T-helper 17 cell (primary cell): ENCODE results near the gene SYT6. TPM values are rescaled to one million over a fixed set of nuclear protein-coding genes. Genes with fewer than 3 reads are reported as not detected.
"Not testable (repeated sequence)": the region's sequence is repeated elsewhere in the genome, so short reads cannot be mapped to it uniquely, and the experiment has no call there.

ENCODE experiments used
- ATAC-seq: fragments of 150-1000 bp; cut with Tn5 transposase; 2 replicates; pipeline ENCODE4 v1.10.0; 2021; ENCODE audit warnings: mild to moderate bottlenecking, moderate library complexity
- DNase-seq, 3 donors: peaks; one replicate each; pipeline versions ENCODE4 v3.0.0 to v3.0.0-alpha.2; 2020 to 2021
- H3K9me3 ChIP-seq: one replicate; pipeline ENCODE4 v1.7.0; 2013; ENCODE audit warnings: low read length, mild to moderate bottlenecking; ENCODE audit not compliant: control insufficient read depth, poor library complexity, severe bottlenecking
- H3K27ac Mint-ChIP-seq: one replicate; pipeline ENCODE4 v1.8.0; 2022; ENCODE audit warnings: mild to moderate bottlenecking, moderate library complexity, mixed read lengths
- H3K27me3 Mint-ChIP-seq: one replicate; pipeline ENCODE4 v1.8.0; 2022; ENCODE audit warnings: mixed read lengths
- H3K36me3 Mint-ChIP-seq: one replicate; pipeline ENCODE4 v1.8.0; 2022; ENCODE audit warnings: low read depth, mixed read lengths
- H3K4me1 Mint-ChIP-seq: one replicate; pipeline ENCODE4 v1.8.0; 2022; ENCODE audit warnings: mild to moderate bottlenecking, mixed read lengths
- H3K4me3 Mint-ChIP-seq: one replicate; pipeline ENCODE4 v1.8.0; 2022; ENCODE audit warnings: mild to moderate bottlenecking, moderate library complexity, mixed read lengths
- total RNA-seq, 4 donors: library from RNA in 2 of 4; stranded (reverse) in 2 of 4; gene quantifications; one replicate each; pipeline ENCODE4 v1.2.3 and lab custom pipeline; 2022 to 2026

SYT6 gene
- total RNA-seq, 2 donors from 2014 or later = 0.10 TPM; not detected in 1

DNA sequence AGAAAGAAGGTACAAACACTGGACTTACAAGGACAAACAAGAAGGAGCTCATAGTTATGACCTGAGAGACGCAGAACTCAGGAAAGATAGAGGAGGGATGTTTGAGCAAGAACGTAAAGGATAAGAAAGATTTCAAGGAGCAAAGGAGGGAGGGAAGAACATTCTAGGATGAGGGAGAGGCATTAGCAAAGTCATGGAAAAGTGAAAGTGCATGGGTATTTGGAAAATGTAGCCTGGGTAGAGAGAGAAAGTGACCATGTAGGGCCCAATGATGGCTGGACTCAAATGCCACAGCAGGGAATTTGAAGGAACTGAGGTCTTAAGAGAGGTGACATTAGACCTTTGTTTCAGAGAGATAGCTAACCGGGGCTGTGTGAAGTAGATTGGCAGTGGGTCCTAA lies 76.5 kb downstream of the SYT6 start:
- H3K27ac Mint-ChIP-seq = no peak overlapping the region

GRCh38 chr1:114076308-114076707 lies 77.4 kb downstream of the SYT6 start:
- Mint-ChIP-seq H3K36me3 (peaks cover 3% of the 10 kb centered on the region), H3K4me1 (peaks cover 8% of the 10 kb centered on the region), H3K27me3 (peaks cover 10% of the 10 kb centered on the region), H3K4me3 (no peak overlapping the region), H3K27ac (no peak overlapping the region)
- ATAC-seq (no peak), DNase-seq (no peak)
- no peaks in the 10 kb centered on the region for H3K9me3 ChIP-seq

More for the DNA sequence above, 76.5 kb downstream of the SYT6 start:
- Mint-ChIP-seq H3K36me3 (peaks cover 3% of the 10 kb centered on the region), H3K4me1 (peaks cover 10% of the 10 kb centered on the region), H3K4me3 (no peak overlapping the region), H3K27me3 (peaks cover 10% of the 10 kb centered on the region)
- no peaks in the 10 kb centered on the region for H3K9me3 ChIP-seq
- DNase-seq = no peak
- ATAC-seq = no peak

- ATAC-seq (no peak), DNase-seq (no peak)
- H3K4me1 Mint-ChIP-seq = peaks cover 3% of the 10 kb centered on the region
- peaks cover 2% of the 10 kb centered on the region for H3K36me3 Mint-ChIP-seq
- H3K27ac Mint-ChIP-seq = no peak overlapping the region
- no peaks in the 10 kb centered on the region for H3K9me3 ChIP-seq
- H3K4me3 Mint-ChIP-seq = no peak overlapping the region
- H3K27me3 Mint-ChIP-seq = peaks cover 4% of the 10 kb centered on the region
Observed at GRCh38 chr1:114075546-114076242, 78.0 kb downstream of the SYT6 start.

DNA sequence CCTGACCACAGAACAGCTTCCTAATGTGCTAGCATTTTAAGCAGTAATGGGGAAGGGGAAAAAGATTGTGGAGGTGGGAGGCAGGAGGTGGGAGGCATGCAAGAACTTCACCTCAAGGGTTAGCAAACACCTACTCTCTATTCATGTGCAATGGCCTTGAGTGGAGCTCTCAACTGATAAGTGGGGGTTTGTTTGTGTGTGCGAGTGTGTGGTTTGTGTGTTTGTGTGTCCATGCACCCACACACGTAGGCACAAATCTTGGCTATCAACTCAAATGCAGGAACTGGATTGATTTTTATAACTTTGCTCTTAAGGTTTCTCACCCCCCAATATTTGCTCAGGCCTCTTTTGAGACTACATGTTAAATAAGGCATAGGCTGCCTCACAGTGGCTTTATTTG lies 78.6 kb downstream of the SYT6 start:
- no peak overlapping the region for H3K27ac Mint-ChIP-seq
- H3K9me3 ChIP-seq = no peaks in the 10 kb centered on the region
- no peak for ATAC-seq
- H3K36me3 Mint-ChIP-seq = no peaks in the 10 kb centered on the region
- no peak for DNase-seq
- H3K4me3 Mint-ChIP-seq = no peak overlapping the region
- no peaks in the 10 kb centered on the region for H3K4me1 Mint-ChIP-seq
- no peaks in the 10 kb centered on the region for H3K27me3 Mint-ChIP-seq

GRCh38 chr1:114072246-114072645 lies 81.4 kb downstream of the SYT6 start:
- no peaks in the 10 kb centered on the region for H3K4me1 Mint-ChIP-seq
- no peak overlapping the region for H3K27ac Mint-ChIP-seq
- DNase-seq (no peak), ATAC-seq (no peak)
- no peaks in the 10 kb centered on the region for H3K36me3 Mint-ChIP-seq
- no peak overlapping the region for H3K4me3 Mint-ChIP-seq
- H3K27me3 Mint-ChIP-seq = peaks cover 6% of the 10 kb centered on the region
- H3K9me3 ChIP-seq = no peaks in the 10 kb centered on the region

DNA sequence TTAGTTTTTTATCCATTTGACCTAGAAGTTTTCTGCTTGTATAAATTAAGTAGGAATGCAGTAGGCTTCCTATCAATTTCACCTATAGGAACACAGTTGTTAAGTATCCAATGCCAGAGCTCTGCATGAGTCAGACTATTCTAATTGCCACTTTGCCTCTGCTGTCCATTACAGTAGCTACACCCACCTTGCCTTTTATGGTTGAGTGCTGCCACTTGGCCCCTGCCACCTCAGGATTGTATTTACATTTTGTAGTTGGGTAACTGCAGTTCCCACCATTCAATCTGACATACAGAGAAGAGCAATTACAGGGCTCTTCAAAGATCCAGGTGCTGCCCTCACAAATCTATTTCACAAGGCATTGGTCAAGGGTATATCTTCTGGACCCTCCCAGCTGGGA lies 83.9 kb downstream of the SYT6 start:
- not testable (repeated sequence) for H3K4me1 Mint-ChIP-seq, DNase-seq, H3K27ac Mint-ChIP-seq, H3K36me3 Mint-ChIP-seq, H3K27me3 Mint-ChIP-seq, H3K4me3 Mint-ChIP-seq, ATAC-seq, H3K9me3 ChIP-seq

- H3K27ac Mint-ChIP-seq = not testable (repeated sequence)
Observed at GRCh38 chr1:114068684-114069083, 85.0 kb downstream of the SYT6 start.

GRCh38 chr1:114065671-114066070 lies 88.0 kb downstream of the SYT6 start:
- H3K27me3 Mint-ChIP-seq, H3K4me1 Mint-ChIP-seq, H3K27ac Mint-ChIP-seq, H3K4me3 Mint-ChIP-seq, DNase-seq, ATAC-seq, H3K36me3 Mint-ChIP-seq, H3K9me3 ChIP-seq: not testable (repeated sequence)

More at GRCh38 chr1:114068684-114069083, 85.0 kb downstream of the SYT6 start:
- not testable (repeated sequence) for H3K4me1 Mint-ChIP-seq, H3K4me3 Mint-ChIP-seq, H3K27me3 Mint-ChIP-seq, H3K9me3 ChIP-seq, DNase-seq, ATAC-seq, H3K36me3 Mint-ChIP-seq

GRCh38 chr1:114063544-114063943 lies 90.1 kb downstream of the SYT6 start:
- Mint-ChIP-seq H3K27me3 (peaks cover 6% of the 10 kb centered on the region), H3K27ac (no peak overlapping the region), H3K4me3 (no peak overlapping the region), H3K36me3 (no peaks in the 10 kb centered on the region), H3K4me1 (no peaks in the 10 kb centered on the region)
- DNase-seq (no peak), ATAC-seq (no peak)
- H3K9me3 ChIP-seq = no peaks in the 10 kb centered on the region

DNA sequence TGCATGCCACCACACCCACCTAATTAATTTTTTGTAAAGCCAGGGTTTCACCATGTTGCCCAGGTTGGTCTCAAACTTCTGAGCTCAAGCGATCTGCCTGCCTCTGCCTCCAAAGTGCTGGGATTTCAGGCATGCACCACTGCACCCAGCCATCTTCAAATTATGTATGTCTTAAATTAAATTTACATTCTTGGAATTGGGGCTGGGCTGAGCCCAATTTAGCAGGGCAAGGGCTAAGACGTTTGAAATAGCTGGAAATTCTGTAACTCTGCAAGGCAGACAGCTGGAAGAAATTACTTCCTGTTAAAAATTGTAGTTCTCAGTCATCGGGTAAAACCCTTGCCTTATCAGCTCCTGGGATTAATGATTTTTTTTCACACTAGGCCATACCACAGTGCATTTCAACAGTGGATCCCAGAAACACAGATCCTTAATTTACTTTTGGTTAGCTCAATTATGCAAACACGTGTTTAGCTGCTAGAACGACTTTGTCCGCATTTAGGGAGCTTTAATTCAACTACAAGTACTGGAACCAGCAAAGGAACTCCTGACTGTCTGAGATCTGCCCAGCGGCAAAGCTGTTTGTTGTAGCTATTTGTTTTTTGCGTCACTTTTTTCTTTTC lies 91.1 kb downstream of the SYT6 start:
- H3K4me1 Mint-ChIP-seq = no peaks in the 10 kb centered on the region
- ATAC-seq = no peak
- DNase-seq = no peak
- no peaks in the 10 kb centered on the region for H3K36me3 Mint-ChIP-seq
- peaks cover 3% of the 10 kb centered on the region for H3K27me3 Mint-ChIP-seq
- H3K27ac Mint-ChIP-seq = no peak overlapping the region
- no peaks in the 10 kb centered on the region for H3K9me3 ChIP-seq
- no peak overlapping the region for H3K4me3 Mint-ChIP-seq

DNA sequence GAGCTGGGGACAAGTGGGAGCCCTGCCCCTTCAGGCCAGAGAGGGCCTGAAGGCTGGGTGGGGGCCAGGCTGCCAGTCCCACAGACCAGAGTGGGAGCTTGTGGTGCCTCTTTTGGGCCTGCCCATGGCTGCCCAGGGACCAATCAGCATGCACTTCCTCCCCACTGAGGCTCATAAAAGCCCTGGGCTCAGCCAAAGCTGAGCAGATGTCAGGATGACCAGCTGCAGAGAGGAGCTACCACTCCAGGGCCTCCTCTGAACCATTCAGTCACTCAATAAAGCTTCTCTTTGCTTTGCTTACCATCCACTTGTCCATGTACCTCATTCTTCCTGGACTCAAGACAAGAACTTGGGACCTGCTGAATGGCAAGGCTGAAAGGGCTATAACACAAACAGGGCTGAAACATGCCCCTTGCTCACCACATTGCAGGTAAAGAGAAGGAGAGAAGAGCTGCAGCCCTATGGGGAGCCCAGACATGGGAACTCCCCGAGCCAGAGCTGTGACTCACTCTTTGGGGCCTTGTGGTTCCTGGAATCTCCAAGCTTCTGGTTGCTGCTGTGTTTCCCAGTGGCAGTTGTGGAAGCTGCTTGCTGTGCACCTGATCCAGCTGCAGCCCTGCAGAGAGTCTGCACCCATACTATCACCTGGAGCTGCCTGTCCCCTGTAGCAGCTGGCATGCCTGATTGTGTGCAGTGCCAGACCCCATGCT lies 92.4 kb downstream of the SYT6 start:
- Mint-ChIP-seq H3K4me3 (no peak overlapping the region), H3K27ac (no peak overlapping the region), H3K36me3 (no peaks in the 10 kb centered on the region), H3K4me1 (no peaks in the 10 kb centered on the region), H3K27me3 (no peaks in the 10 kb centered on the region)
- H3K9me3 ChIP-seq = no peaks in the 10 kb centered on the region
- ATAC-seq (no peak), DNase-seq (no peak)

GRCh38 chr1:114058236-114058635 lies 95.4 kb downstream of the SYT6 start:
- H3K27ac Mint-ChIP-seq, H3K27me3 Mint-ChIP-seq, ATAC-seq, H3K4me1 Mint-ChIP-seq, DNase-seq, H3K9me3 ChIP-seq, H3K36me3 Mint-ChIP-seq, H3K4me3 Mint-ChIP-seq: not testable (repeated sequence)

DNA sequence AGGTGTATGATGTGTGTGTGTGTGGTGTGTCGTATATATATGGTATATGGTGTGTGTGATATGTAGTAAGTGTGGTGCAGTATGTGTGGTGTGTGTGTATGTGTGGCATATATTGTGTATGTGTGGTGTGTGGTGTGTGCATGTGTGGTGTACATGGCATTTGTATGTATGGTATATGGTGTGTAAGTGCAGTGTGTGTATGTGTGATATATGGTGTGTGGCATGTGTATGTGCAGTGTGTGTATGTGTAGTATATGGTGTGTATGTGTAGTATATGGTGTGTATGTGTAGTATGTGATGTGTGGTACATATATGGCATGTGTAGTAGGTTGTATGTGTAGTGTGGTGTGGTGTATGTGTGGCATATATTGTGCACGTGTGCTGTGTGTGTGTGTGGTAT lies 99.5 kb downstream of the SYT6 start:
- no peaks in the 10 kb centered on the region for H3K4me1 Mint-ChIP-seq
- no peak for DNase-seq
- H3K9me3 ChIP-seq = no peaks in the 10 kb centered on the region
- no peak overlapping the region for H3K4me3 Mint-ChIP-seq
- peaks cover 4% of the 10 kb centered on the region for H3K36me3 Mint-ChIP-seq
- ATAC-seq = no peak
- no peak overlapping the region for H3K27ac Mint-ChIP-seq
- H3K27me3 Mint-ChIP-seq = peaks cover 5% of the 10 kb centered on the region
